Measurements from ENCODE around the gene PXN. TPM values are rescaled to one million over a fixed set of nuclear protein-coding genes. Genes with fewer than 3 reads are reported as not detected.
A peak's percentile ranks its signal among the peaks of the same experiment; 100 is the strongest.

PXN gene
- total RNA-seq (2022) (216 and 256 TPM in 2 replicates), Bru-seq, nascent RNA (percentile 91 among the genes with signal in this experiment), BruChase-seq, experiment 1, labeled RNA remaining after a 6-hour chase (percentile 94 among the genes with signal in this experiment), BruChase-seq, experiment 2, labeled RNA remaining after a 2-hour chase (percentile 93 among the genes with signal in this experiment)
- long read RNA-seq, transcript PXN-202 (11 exons, 3,835 nt) = minor isoform, 25 of 857 reads
- long read RNA-seq, transcript PXN-204 (11 exons, 3,683 nt) = major isoform, 343 of 857 reads
- long read RNA-seq, transcript PXN-201 (12 exons, 3,785 nt) = minor isoform, 37 of 857 reads
- long read RNA-seq, partial matches to known transcripts = 260 of 857 reads
- long read RNA-seq, other reads (novel, unspliced or antisense) = 192 of 857 reads

GRCh38 chr12:120265473-120266179 lies at the start of gene PXN:
PXN (minus strand) TSS chr12:120265730; CDS start chr12:120265629, 101 bp downstream.
- ChIA-PET POLR2A (interaction anchor here (0.8 to 21.6 kb wide), 9 partner anchors 9 to 148 kb away, joined by 3 to 549 read pairs (median 112); partner anchors contain the start of genes RNU4-1, RNU4-2 and RPLP0), CTCF (interaction anchor here (0.6 to 15.6 kb wide), 14 partner anchors 8 to 72 kb away, joined by 3 to 454 read pairs (median 6); partner anchors contain the start of gene RPLP0)
- no TSS peak for BruUV-seq (replicated peaks)
- Mint-ChIP-seq H3K27ac (ENCODE audit: low read depth, unreplicated experiment) (peak within 1 kb of the TSS; percentile 94), H3K4me1 (ENCODE audit: insufficient read depth, unreplicated experiment) (peaks cover 28% of the 10 kb centered on the region), H3K9me3 (ENCODE audit: unreplicated experiment) (no peaks in the 10 kb centered on the region), H3K27me3 (ENCODE audit: insufficient read depth, unreplicated experiment) (no peaks in the 10 kb centered on the region), H3K4me3 (ENCODE audit: unreplicated experiment) (peak within 1 kb of the TSS; percentile 95), H3K36me3 (ENCODE audit: insufficient read depth, unreplicated experiment) (peaks cover 22% of the 10 kb centered on the region)
- DNase-seq (ENCODE audit: unreplicated experiment) = peak; percentile 72
- intact Hi-C loops (cut with micrococcal nuclease) = loop anchor here (1.0 to 10.0 kb wide), 2 partner anchors 64 to 151 kb away; partner anchors contain the start of genes RAB35 and RPLP0
- peak; percentile 84 for TF ChIP-seq CTCF (IDR thresholded peaks at IDR 0.05; ENCODE audit: unreplicated experiment)

GRCh38 chr12:120314220-120314619 lies 48.7 kb upstream of the PXN start:
- CTCF ChIA-PET = interaction anchor here (0.9 to 7.8 kb wide), 5 partner anchors 10 to 86 kb away, joined by 3 to 64 read pairs (median 3); partner anchors contain the start of gene SIRT4
- no peak overlapping the region for H3K4me3 Mint-ChIP-seq (ENCODE audit: unreplicated experiment)
- intact Hi-C loops (cut with micrococcal nuclease) = no loop called here
- H3K36me3 Mint-ChIP-seq (ENCODE audit: insufficient read depth, unreplicated experiment) = peaks cover 5% of the 10 kb centered on the region
- no TSS peak for BruUV-seq (replicated peaks)
- TF ChIP-seq CTCF (IDR thresholded peaks at IDR 0.05; ENCODE audit: unreplicated experiment) = no peak
- H3K4me1 Mint-ChIP-seq (ENCODE audit: insufficient read depth, unreplicated experiment) = peaks cover 15% of the 10 kb centered on the region
- H3K27ac Mint-ChIP-seq (ENCODE audit: low read depth, unreplicated experiment) = no peak overlapping the region
- no peaks in the 10 kb centered on the region for H3K9me3 Mint-ChIP-seq (ENCODE audit: unreplicated experiment)
- H3K27me3 Mint-ChIP-seq (ENCODE audit: insufficient read depth, unreplicated experiment) = no peaks in the 10 kb centered on the region
- POLR2A ChIA-PET = interaction anchor here (1.1 to 6.3 kb wide), 4 partner anchors 11 to 215 kb away, joined by 3 to 44 read pairs (median 4); partner anchors contain the start of genes RNU4-2 and SIRT4
- DNase-seq (ENCODE audit: unreplicated experiment) = peak; percentile 24

DNA sequence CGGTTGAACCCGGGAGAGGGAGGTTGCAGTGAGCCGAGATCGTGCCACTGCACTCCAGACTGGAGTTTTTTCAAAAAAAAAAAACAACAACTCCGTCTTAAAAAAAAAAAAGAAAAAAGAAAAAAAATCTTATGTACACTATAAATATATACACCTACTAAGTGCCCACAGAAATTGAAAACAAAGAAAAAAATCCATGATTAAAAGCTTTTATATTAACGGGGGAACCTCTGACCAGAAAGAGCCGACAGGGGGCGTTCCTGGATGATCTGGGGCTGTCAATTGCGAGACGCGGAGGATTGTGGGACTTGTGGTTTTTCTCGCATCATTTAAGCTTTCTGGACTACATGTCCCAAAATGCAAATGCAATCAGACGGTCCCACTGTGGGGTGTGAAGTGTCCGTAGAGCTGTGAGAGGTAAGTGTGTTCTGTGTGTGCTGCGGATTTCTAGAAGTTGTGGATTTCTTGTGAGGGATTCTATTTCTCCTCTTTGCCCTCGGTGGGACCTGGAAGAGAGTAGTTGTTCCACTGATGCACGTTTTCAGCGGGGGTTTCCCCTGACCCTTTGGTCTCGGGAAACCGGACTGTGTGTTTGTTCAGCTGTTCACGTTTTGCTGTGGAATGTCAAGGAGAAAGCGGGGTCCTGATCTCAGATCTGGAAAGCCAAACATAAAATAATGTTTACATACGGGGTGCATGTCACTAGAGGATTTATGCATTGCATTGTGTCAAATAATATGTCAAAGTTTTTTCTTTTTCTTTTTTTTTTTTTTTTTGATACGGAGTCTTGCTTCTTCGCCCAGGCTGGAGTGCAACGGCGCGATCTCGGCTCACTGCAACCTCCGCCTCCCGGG lies 36.7 kb upstream of the PXN start, which contains the start of gene SIRT4:
Gene SIRT4 (plus strand): TSS at position 360 of the 854 bp plus-strand sequence. CDS start 1,241 bp downstream, outside the sequence.
- intact Hi-C loops (cut with micrococcal nuclease) = loop anchor here (1.0 kb wide), 1 partner anchor 9 kb away; the partner anchor contains the start of gene RNU4-1
- H3K9me3 Mint-ChIP-seq (ENCODE audit: unreplicated experiment) = no peaks in the 10 kb centered on the region
- POLR2A ChIA-PET = interaction anchor here (1.0 to 3.3 kb wide), 11 partner anchors 10 to 227 kb away, joined by 3 to 78 read pairs (median 4); partner anchors contain the start of genes COQ5, DYNLL1, RNU4-1 and RNU4-2
- DNase-seq (ENCODE audit: unreplicated experiment) = peak; percentile 96
- BruUV-seq (replicated peaks) = no TSS peak
- CTCF ChIA-PET = interaction anchor here (0.6 to 3.8 kb wide), 17 partner anchors 9 to 203 kb away, joined by 3 to 64 read pairs (median 3); partner anchors contain the start of gene RNU4-1
- no peaks in the 10 kb centered on the region for H3K27me3 Mint-ChIP-seq (ENCODE audit: insufficient read depth, unreplicated experiment)
- H3K27ac Mint-ChIP-seq (ENCODE audit: low read depth, unreplicated experiment) = peak within 1 kb of the TSS; percentile 88
- H3K36me3 Mint-ChIP-seq (ENCODE audit: insufficient read depth, unreplicated experiment) = peaks cover 5% of the 10 kb centered on the region
- H3K4me1 Mint-ChIP-seq (ENCODE audit: insufficient read depth, unreplicated experiment) = peaks cover 5% of the 10 kb centered on the region
- peak within 1 kb of the TSS; percentile 97 for H3K4me3 Mint-ChIP-seq (ENCODE audit: unreplicated experiment)
- peak; percentile 64 for TF ChIP-seq CTCF (IDR thresholded peaks at IDR 0.05; ENCODE audit: unreplicated experiment)

Data from MCF 10A (cell line).